H9 (cell line): Measurements from ENCODE around the gene THRB. TPM values are rescaled to one million over a fixed set of nuclear protein-coding genes. Genes with fewer than 3 reads are reported as not detected.

ENCODE experiments used
- DNase-seq: peaks from one replicate; pipeline ENCODE4 v3.0.0-alpha.2; 2017
- H2AFZ ChIP-seq: one replicate; pipeline ENCODE4 v1.6.1; 2013; ENCODE audit warnings: mild to moderate bottlenecking, low read length, control low read depth, moderate library complexity
- H2AK5ac ChIP-seq: 2 replicates; pipeline ENCODE4 v1.6.1; 2013; ENCODE audit warnings: low read length, control low read depth, mixed read lengths; ENCODE audit not compliant: insufficient read length
- H2BK120ac ChIP-seq: one replicate; pipeline ENCODE4 v1.6.1; 2013; ENCODE audit warnings: low read depth, mild to moderate bottlenecking, low read length, control low read depth, inconsistent platforms; ENCODE audit not compliant: poor library complexity, severe bottlenecking
- H2BK12ac ChIP-seq: 2 replicates; pipeline ENCODE4 v1.6.1; 2013; ENCODE audit warnings: low read length, control low read depth, mixed read lengths, low read depth; ENCODE audit not compliant: insufficient read length
- H2BK15ac ChIP-seq: 2 replicates; pipeline ENCODE4 v1.6.1; 2013; ENCODE audit warnings: low read depth, low read length, control low read depth
- H2BK20ac ChIP-seq: one replicate; pipeline ENCODE4 v1.6.1; 2013; ENCODE audit warnings: low read depth, mild to moderate bottlenecking, low read length, control low read depth, inconsistent platforms; ENCODE audit not compliant: poor library complexity, severe bottlenecking
- H2BK5ac ChIP-seq: 2 replicates; pipeline ENCODE4 v1.6.1; 2013; ENCODE audit warnings: low read length, control low read depth, mixed read lengths; ENCODE audit not compliant: insufficient read length
- H3K14ac ChIP-seq: 2 replicates; pipeline ENCODE4 v1.6.1; 2013; ENCODE audit warnings: low read length, control low read depth; ENCODE audit not compliant: insufficient read depth
- H3K18ac ChIP-seq: 2 replicates; pipeline ENCODE4 v1.6.1; 2013; ENCODE audit warnings: low read depth, mild to moderate bottlenecking, mixed read lengths, low read length, control low read depth; ENCODE audit not compliant: insufficient read length
- H3K23ac ChIP-seq: 2 replicates; pipeline ENCODE4 v1.6.1; 2013; ENCODE audit warnings: low read length, control low read depth, mixed read lengths, low read depth; ENCODE audit not compliant: insufficient read length
- H3K23me2 ChIP-seq: 2 replicates; pipeline ENCODE4 v1.6.1; 2013; ENCODE audit warnings: low read depth, mild to moderate bottlenecking, mixed read lengths, low read length, control low read depth; ENCODE audit not compliant: insufficient read length, poor library complexity, severe bottlenecking
- H3K27ac ChIP-seq: 2 replicates; pipeline ENCODE4 v1.5.1; 2013; ENCODE audit warnings: low read length, control low read depth, mixed read lengths, low read depth; ENCODE audit not compliant: insufficient read length
- H3K27me3 ChIP-seq: 2 replicates; pipeline ENCODE4 v1.6.1; 2013; ENCODE audit warnings: low read length, control low read depth, inconsistent platforms; ENCODE audit not compliant: insufficient read depth
- H3K4ac ChIP-seq: 2 replicates; pipeline ENCODE4 v1.6.1; 2013; ENCODE audit warnings: low read depth, mild to moderate bottlenecking, control low read depth, inconsistent platforms, low read length, moderate library complexity
- H3K4me1 ChIP-seq: 2 replicates; pipeline ENCODE4 v1.6.1; 2013; ENCODE audit warnings: low read length, control low read depth, inconsistent platforms; ENCODE audit not compliant: insufficient read depth
- H3K4me2 ChIP-seq: 2 replicates; pipeline ENCODE4 v1.6.1; 2013; ENCODE audit warnings: low read length, control low read depth, mixed read lengths; ENCODE audit not compliant: insufficient read length, insufficient read depth
- H3K56ac ChIP-seq: 2 replicates; pipeline ENCODE4 v1.6.1; 2013; ENCODE audit warnings: low read depth, mild to moderate bottlenecking, mixed read lengths, low read length, control low read depth; ENCODE audit not compliant: insufficient read length
- H3K79me1 ChIP-seq: 2 replicates; pipeline ENCODE4 v1.6.1; 2013; ENCODE audit warnings: low read depth, mild to moderate bottlenecking, moderate library complexity, low read length, control low read depth, inconsistent platforms; ENCODE audit not compliant: insufficient read depth, poor library complexity, severe bottlenecking
- H3K79me2 ChIP-seq: 2 replicates; pipeline ENCODE4 v1.6.1; 2013; ENCODE audit warnings: low read length, control low read depth, inconsistent platforms; ENCODE audit not compliant: insufficient read depth
- H3K9ac ChIP-seq: 2 replicates; pipeline ENCODE4 v1.6.1; 2013; ENCODE audit warnings: low read length, control low read depth, mixed read lengths; ENCODE audit not compliant: insufficient read length; ENCODE audit errors: extremely low read depth
- H3K9me3 ChIP-seq: one replicate; pipeline ENCODE4 v1.6.1; 2013; ENCODE audit warnings: low read depth, low read length, inconsistent platforms; ENCODE audit not compliant: control insufficient read depth
- H3T11ph ChIP-seq: one replicate; pipeline ENCODE4 v1.6.1; 2013; ENCODE audit warnings: mild to moderate bottlenecking, low read length, control low read depth, inconsistent platforms
- H4K20me1 ChIP-seq: one replicate; pipeline ENCODE4 v1.6.1; 2013; ENCODE audit not compliant: control insufficient read depth, insufficient read length, insufficient read depth
- H4K5ac ChIP-seq: 2 replicates; pipeline ENCODE4 v1.6.1; 2013; ENCODE audit warnings: low read depth, mild to moderate bottlenecking, mixed read lengths, low read length, control low read depth; ENCODE audit not compliant: insufficient read length
- H4K8ac ChIP-seq: replicated peaks from 2 replicates; pipeline ENCODE4 v1.6.1; 2013; ENCODE audit warnings: low read length, control low read depth, mixed read lengths, low read depth; ENCODE audit not compliant: insufficient read length
- H4K91ac ChIP-seq: 2 replicates; pipeline ENCODE4 v1.6.1; 2013; ENCODE audit warnings: low read depth, mild to moderate bottlenecking, moderate library complexity, mixed read lengths, low read length, control low read depth; ENCODE audit not compliant: insufficient read length
- H3K27ac Mint-ChIP-seq, 3 experiments: 2 replicates in 2 of 3; 3 replicates in 1 of 3; pipeline ENCODE4 v1.8.0; 2020 to 2021; ENCODE audit warnings: mixed read lengths in 3 of 3, mild to moderate bottlenecking in 1 of 3, moderate library complexity in 1 of 3
- H3K27me3 Mint-ChIP-seq: 2 replicates; pipeline ENCODE4 v1.8.0; 2021; ENCODE audit warnings: low read depth, mild to moderate bottlenecking, moderate library complexity, mixed read lengths
- H3K36me3 Mint-ChIP-seq, 3 experiments: 2 replicates in 2 of 3; 3 replicates in 1 of 3; pipeline ENCODE4 v1.8.0; 2020 to 2021; ENCODE audit warnings: low read depth in 3 of 3, mixed read lengths in 3 of 3; ENCODE audit not compliant: insufficient read depth in 1 of 3
- H3K4me1 Mint-ChIP-seq, 2 experiments: 2 replicates each; pipeline ENCODE4 v1.8.0; 2020; ENCODE audit warnings: mixed read lengths in 2 of 2
- H3K4me3 Mint-ChIP-seq, 2 experiments: 2 replicates in 1 of 2; 3 replicates in 1 of 2; pipeline ENCODE4 v1.8.0; 2020 to 2021; ENCODE audit warnings: mild to moderate bottlenecking in 2 of 2, mixed read lengths in 2 of 2, moderate library complexity in 1 of 2
- H3K9me3 Mint-ChIP-seq, 2 experiments: 2 replicates in 1 of 2; 3 replicates in 1 of 2; pipeline ENCODE4 v1.8.0; 2020; ENCODE audit warnings: mild to moderate bottlenecking in 2 of 2, mixed read lengths in 2 of 2, moderate library complexity in 1 of 2
- CTCF ChIP-seq: fragments of 200-600 bp; sonication (generic); conservative IDR thresholded peaks from 3 replicates; pipeline ENCODE4 v1.8.0; 2021; ENCODE audit warnings: antibody characterized with exemption, mild to moderate bottlenecking
- WGBS: extraction: QIAGEN DNeasy Blood & Tissue Kit; methylation state at CpG from one replicate; pipeline ENCODE4 v1.1.7; 2013; ENCODE audit warnings: missing lambda C conversion rate, low lambda C conversion rate, mixed read lengths; ENCODE audit not compliant: insufficient read length; ENCODE audit errors: extremely low coverage; 5-methylcytosine and 5-hydroxymethylcytosine counted together
- total RNA-seq: library from RNA; stranded (reverse); gene quantifications from 2 replicates; pipeline ENCODE4 v1.2.1, GENCODE V29; 2021

Gene THRB
- total RNA-seq, 1 experiment from 2014 or later = 8.6 TPM

GRCh38 chr3:24300949-24301348 lies 193.7 kb downstream of the THRB start:
- H3K4me3 Mint-ChIP-seq = no peak overlapping the region
- H2AK5ac ChIP-seq = no peak overlapping the region
- no peaks in the 10 kb centered on the region for H3K9me3 ChIP-seq
- H3K4ac ChIP-seq = no peak overlapping the region
- no peak overlapping the region for H4K8ac ChIP-seq
- H4K5ac ChIP-seq = no peak overlapping the region
- no peaks in the 10 kb centered on the region for H4K20me1 ChIP-seq
- H3K9ac ChIP-seq = no peak overlapping the region
- no peaks in the 10 kb centered on the region for H3K27me3 Mint-ChIP-seq
- H3K23ac ChIP-seq = no peak overlapping the region
- H4K91ac ChIP-seq = no peak overlapping the region
- H2BK5ac ChIP-seq = no peak overlapping the region
- H3K36me3 Mint-ChIP-seq = no peaks in the 10 kb centered on the region
- no peaks in the 10 kb centered on the region for H3K27me3 ChIP-seq
- no peaks in the 10 kb centered on the region for H3K79me1 ChIP-seq
- H3K23me2 ChIP-seq = no peaks in the 10 kb centered on the region
- H3K79me2 ChIP-seq = no peaks in the 10 kb centered on the region
- no peak overlapping the region for H3T11ph ChIP-seq
- H3K4me2 ChIP-seq = no peak overlapping the region
- H3K27ac Mint-ChIP-seq = no peak overlapping the region
- no peak overlapping the region for H3K56ac ChIP-seq
- no peak overlapping the region for H2BK15ac ChIP-seq
- H3K4me1 Mint-ChIP-seq = peaks cover 12 to 13% of the 10 kb centered on the region in 2 experiments
- H2BK20ac ChIP-seq = no peak overlapping the region
- no peak overlapping the region for H3K27ac ChIP-seq
- no peak overlapping the region for H2BK12ac ChIP-seq
- no peak overlapping the region for H3K18ac ChIP-seq
- DNase-seq = no peak
- no CpG with 5 or more reads among the region's 2 CpGs for WGBS
- no peak overlapping the region for H2AFZ ChIP-seq
- TF ChIP-seq CTCF = no peak
- no peaks in the 10 kb centered on the region for H3K9me3 Mint-ChIP-seq
- H3K14ac ChIP-seq = no peak overlapping the region
- H2BK120ac ChIP-seq = no peak overlapping the region
- H3K4me1 ChIP-seq = no peaks in the 10 kb centered on the region; the same call in 1 of the 2 replicates
